IPS DF 4.7 (cell line): ENCODE results near the gene PDPN.

Experiments
- DNase-seq: peaks from one replicate; pipeline ENCODE4 v3.0.0-alpha.2; 2013; ENCODE audit warnings: low spot score; ENCODE audit errors: extremely low read depth

The PDPN gene

DNA sequence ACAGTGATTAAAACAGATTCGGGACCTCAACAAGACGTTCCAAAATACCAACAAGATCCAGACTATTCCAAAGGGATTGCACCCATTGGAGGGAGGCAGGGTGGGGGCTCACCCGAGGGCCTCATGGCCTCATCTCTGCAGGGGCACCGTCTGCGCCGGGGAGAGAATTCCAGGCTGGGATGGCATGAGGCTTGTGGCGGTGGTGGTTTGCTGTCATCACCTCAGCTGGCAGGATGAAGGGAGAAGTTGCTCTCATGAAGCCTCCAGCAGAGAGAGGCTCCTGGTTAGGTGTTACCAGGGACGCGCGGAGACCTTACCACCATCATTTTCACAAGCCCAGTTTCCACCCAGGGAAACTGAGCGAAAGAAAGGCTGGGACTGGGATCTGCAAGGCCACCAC is 6.7 kb upstream of the PDPN start:
- DNase-seq: no peak

DNA sequence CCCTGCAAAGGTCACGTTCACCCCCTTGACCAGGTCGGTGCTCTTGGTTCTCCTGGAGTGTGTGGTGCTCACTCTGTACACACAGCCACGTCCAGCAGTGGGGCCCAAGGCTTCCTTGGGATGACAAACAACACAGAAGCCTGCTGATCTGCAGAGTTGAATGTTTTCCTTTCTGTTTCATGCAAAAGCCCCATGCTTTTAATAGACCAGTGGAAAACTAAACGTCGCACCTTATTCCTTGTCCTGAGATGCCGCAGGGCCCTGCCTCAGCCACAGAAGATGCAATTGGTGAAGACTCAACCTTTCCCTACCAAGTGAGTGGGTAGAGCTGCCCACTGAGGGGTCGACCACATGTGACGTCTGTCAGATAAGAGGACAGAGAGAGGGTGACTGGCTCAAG is 5.8 kb upstream of the PDPN start:
- DNase-seq: no peak

GRCh38 chr1:13581446-13581845 is 2.2 kb upstream of the PDPN start:
- DNase-seq: no peak

- no peak for DNase-seq
These were observed 754 bp upstream of the PDPN start for GRCh38 chr1:13582713-13583443.

DNA sequence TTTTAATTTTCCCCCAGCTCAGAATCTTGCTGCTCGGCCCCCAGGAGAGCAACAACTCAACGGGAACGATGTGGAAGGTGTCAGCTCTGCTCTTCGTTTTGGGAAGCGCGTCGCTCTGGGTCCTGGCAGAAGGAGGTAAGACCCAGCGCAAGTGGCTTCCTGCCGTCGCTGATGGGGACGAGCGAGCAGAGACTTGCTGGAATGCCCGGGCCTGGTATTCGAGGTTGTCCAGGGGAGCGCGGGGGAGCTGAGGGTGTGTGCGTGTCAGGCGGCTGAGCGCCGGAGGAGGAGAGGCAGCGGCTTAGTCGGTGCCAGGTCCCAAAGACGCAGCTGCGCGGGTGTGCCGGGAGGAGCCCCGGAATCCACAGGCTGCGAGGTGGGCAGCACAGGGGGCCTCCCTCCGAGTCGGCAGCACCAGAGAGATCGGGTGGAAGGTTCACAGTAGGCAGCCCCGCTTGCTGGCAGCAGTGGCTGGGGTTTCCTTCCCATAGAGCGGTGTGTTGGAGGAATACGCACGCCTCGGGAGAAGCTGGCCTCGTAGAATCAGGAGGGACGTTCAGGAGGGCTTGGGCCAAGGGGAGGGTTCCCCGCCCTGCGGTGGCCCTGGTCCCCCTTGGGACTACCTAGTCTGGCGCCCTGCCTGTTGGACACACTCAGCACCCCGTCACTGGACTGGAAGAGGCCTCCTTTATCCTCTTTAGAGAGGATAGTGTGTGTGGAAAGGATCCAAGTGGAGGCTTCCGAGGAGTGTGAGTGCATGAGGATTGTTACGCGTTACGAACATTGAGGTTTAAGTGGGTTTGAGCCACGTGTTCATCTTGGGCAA is 547 bp downstream of the PDPN start:
- DNase-seq: no peak

GRCh38 chr1:13584876-13585611 is 1.4 kb downstream of the PDPN start:
- DNase-seq: no peak

GRCh38 chr1:13585612-13585991 is 2.0 kb downstream of the PDPN start:
- no peak for DNase-seq

- DNase-seq: no peak
These were observed 2.4 kb downstream of the PDPN start for GRCh38 chr1:13586001-13586400.

DNA sequence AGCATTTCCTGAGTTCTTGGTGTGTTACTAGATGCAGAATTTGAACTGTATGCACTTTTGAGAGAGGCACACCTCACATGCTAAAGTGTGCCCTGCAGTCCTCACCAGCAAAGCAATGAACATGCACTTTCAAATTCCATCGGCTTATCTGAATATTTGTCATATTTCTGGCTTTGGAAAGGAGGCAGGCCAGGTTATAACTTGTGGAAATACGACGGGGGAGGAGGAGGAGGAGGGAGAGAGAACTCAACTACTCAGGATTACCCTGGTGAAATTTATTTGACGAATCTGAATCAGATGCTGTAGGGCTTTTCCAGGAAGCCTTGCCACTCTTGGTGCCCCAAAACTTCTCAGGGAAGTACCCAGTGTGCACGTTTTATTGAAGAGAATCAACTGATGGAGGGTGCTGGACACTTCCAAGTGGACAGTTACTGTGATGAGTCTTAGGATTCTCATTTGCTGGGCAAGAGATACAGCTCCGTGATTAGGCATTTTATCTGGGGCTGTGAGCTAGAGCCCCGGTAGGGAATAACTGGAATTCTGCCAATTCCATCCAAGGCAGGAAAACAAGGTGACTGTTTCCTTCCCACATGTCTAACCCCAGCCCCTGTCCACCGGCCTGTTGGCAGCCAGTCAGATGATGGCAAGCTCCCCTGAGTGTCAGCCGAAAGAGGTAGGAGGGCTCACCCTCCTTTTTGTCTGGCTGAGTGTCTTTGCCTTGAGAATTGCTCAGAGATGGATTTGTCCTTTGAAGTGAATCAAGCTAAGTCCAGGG is 3.8 kb downstream of the PDPN start:
- no peak for DNase-seq

GRCh38 chr1:13588946-13589796 is 5.5 kb downstream of the PDPN start:
- no peak for DNase-seq

GRCh38 chr1:13590486-13590885 is 6.9 kb downstream of the PDPN start:
- no peak for DNase-seq

DNA sequence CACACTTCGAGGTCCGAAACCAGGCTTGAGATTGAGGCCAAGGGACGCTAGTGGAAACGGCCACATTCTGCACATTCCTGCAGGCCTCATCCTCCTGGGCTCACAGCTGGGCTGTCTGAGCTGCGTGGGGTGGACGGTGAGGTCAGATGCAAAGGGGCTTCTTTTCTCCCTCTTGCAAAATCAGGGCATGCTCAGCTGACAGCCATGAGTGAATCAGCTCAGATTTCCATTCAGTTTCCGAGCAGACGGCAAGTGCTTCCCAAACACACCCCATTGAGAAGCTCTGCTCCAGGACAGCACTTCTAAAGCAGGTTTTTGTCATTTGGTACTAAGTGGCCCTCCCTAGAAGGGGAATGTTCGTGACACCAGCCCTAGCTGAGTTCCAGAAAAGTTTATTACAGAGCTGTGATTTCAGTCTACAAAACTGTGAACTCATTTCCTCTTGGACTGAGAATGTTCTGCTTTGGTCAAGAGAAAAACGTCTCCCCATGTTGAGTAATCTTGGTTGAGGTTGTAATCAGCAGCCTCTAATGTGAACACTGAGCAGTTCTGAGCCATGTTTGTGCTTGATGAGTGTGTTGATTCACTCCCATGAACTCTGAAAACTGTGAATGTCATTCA is 10.0 kb downstream of the PDPN start:
- DNase-seq: no peak

DNA sequence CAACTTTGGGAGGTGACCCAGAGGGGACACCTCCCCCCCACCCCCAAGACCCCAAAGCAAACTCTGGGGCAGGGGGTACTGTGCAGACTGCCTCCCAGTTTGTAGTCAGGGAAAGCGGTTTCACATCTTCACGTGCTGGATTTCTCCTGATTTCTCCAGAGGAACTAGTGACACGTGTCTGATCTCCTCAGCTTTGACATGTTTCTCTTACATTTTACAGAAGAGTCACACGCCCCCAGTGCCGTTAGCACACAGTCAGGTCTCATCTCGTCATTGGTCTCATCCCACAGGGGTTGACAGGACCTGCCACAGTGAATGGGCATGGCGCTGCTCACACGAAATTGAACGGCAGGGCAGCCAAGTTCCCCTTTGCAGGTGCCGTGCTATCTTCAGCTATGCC is 11.8 kb downstream of the PDPN start:
- DNase-seq: no peak

- DNase-seq: no peak
These were observed 13.5 kb downstream of the PDPN start for GRCh38 chr1:13597166-13597565.

GRCh38 chr1:13600762-13601453 is 17.3 kb downstream of the PDPN start:
- no peak for DNase-seq

- DNase-seq: no peak
These were observed 20.5 kb downstream of the PDPN start for GRCh38 chr1:13604176-13604575.

GRCh38 chr1:13604721-13605120 is 21.1 kb downstream of the PDPN start:
- no peak for DNase-seq

DNA sequence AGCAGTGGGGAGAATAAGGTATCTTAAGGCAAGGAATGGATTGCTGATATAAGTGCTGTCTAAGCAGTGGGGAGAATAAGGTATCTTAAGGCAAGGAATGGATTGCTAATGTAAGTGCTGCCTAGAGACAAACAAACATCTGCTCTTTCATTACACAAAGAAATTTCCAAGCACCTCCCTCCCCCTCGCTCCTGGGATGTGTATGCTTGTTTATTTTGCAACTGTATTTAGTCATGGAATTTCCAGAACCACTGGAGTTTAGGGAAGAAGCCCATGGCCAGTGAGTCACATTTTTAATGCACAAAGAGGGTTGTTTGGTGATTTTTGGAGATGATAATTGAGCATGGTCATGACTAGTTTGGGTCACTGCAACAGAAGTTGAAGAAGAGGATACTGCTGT is 21.5 kb downstream of the PDPN start:
- DNase-seq: no peak

DNA sequence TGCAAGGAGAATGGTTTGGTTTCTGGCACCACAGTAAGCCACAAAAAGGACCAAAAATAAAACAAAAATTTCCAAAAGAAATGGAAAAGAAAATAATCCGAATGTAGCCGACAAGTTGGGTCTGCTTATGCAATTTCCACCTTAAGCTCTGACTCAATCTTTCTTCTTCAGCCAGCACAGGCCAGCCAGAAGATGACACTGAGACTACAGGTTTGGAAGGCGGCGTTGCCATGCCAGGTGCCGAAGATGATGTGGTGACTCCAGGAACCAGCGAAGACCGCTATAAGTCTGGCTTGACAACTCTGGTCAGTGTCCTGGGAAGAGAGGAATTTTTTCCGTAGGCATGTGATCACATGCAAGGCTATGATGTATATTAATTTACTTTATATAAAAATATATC is 23.4 kb downstream of the PDPN start:
- no peak for DNase-seq

DNA sequence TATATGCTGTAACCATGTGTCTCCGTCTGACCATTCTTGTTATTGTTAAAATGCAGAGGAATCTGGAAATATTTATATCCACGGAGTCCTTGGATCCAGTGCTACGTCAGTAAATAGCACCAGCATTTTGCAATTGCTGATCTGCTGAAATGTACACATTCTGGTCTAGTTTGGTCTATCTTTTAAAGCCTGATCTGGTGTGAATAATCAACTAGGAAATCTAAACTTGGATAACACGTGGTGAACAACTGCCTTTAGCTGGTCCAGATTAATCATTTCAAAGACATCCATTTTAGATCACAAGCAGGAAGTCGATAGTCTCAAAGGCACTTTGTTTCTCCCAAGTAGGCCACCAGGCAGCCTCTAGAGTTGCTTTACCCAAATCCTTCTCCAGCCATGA is 32.6 kb downstream of the PDPN start:
- no peak for DNase-seq
